HG03354 (cell line): ENCODE results near the gene KCNQ5.

Experiments
- ATAC-seq: cut with Tn5 transposase; IDR thresholded peaks from one replicate; pipeline ENCODE4 v1.9.1; 2021; ENCODE audit warnings: mild to moderate bottlenecking; ENCODE audit not compliant: unreplicated experiment, poor library complexity, severe bottlenecking

The KCNQ5 gene

GRCh38 chr6:72936766-72937559, 315.1 kb downstream of the KCNQ5 start:
- ATAC-seq, result no peak

GRCh38 chr6:72938104-72938503, 316.2 kb downstream of the KCNQ5 start:
- no peak for ATAC-seq

GRCh38 chr6:72939004-72939403, 317.1 kb downstream of the KCNQ5 start:
- ATAC-seq, result no peak

- no peak for ATAC-seq
Observed at GRCh38 chr6:72940265-72940664, 318.4 kb downstream of the KCNQ5 start.

GRCh38 chr6:72941263-72941662, 319.4 kb downstream of the KCNQ5 start:
- no peak for ATAC-seq

GRCh38 chr6:72941751-72942150, 319.9 kb downstream of the KCNQ5 start:
- no peak for ATAC-seq

GRCh38 chr6:72943699-72944098, 321.8 kb downstream of the KCNQ5 start:
- no peak for ATAC-seq

GRCh38 chr6:72944660-72945059, 322.8 kb downstream of the KCNQ5 start:
- no peak for ATAC-seq

- ATAC-seq, result no peak
Observed at GRCh38 chr6:72946774-72947173, 324.9 kb downstream of the KCNQ5 start.

GRCh38 chr6:72947534-72947933, 325.7 kb downstream of the KCNQ5 start:
- ATAC-seq, result no peak

GRCh38 chr6:72948153-72948552, 326.3 kb downstream of the KCNQ5 start:
- no peak for ATAC-seq

GRCh38 chr6:72950114-72950860, 328.4 kb downstream of the KCNQ5 start:
- no peak for ATAC-seq

- ATAC-seq, result no peak
Observed at GRCh38 chr6:72952808-72953630, 331.2 kb downstream of the KCNQ5 start.

GRCh38 chr6:72953971-72954381, 332.1 kb downstream of the KCNQ5 start:
- ATAC-seq, result no peak

GRCh38 chr6:72954716-72955115, 332.9 kb downstream of the KCNQ5 start:
- no peak for ATAC-seq

- ATAC-seq, result no peak
Observed at GRCh38 chr6:72955666-72956065, 333.8 kb downstream of the KCNQ5 start.

- ATAC-seq, result no peak
Observed at GRCh38 chr6:72956272-72956671, 334.4 kb downstream of the KCNQ5 start.

GRCh38 chr6:72959821-72960220, 338.0 kb downstream of the KCNQ5 start:
- no peak for ATAC-seq

- no peak for ATAC-seq
Observed at GRCh38 chr6:72963946-72964345, 342.1 kb downstream of the KCNQ5 start.

- no peak for ATAC-seq
Observed at GRCh38 chr6:72966628-72967280, 344.9 kb downstream of the KCNQ5 start.
